NCI-H524 (cell line): ENCODE data around the gene ZBTB20.
A peak's percentile ranks its signal among the peaks of the same experiment; 100 is the strongest.

ENCODE experiments used
- DNase-seq, 2 experiments: peaks; one replicate each; lab custom pipeline; 2025; lab: John Stamatoyannopoulos, UW

Gene ZBTB20

DNA sequence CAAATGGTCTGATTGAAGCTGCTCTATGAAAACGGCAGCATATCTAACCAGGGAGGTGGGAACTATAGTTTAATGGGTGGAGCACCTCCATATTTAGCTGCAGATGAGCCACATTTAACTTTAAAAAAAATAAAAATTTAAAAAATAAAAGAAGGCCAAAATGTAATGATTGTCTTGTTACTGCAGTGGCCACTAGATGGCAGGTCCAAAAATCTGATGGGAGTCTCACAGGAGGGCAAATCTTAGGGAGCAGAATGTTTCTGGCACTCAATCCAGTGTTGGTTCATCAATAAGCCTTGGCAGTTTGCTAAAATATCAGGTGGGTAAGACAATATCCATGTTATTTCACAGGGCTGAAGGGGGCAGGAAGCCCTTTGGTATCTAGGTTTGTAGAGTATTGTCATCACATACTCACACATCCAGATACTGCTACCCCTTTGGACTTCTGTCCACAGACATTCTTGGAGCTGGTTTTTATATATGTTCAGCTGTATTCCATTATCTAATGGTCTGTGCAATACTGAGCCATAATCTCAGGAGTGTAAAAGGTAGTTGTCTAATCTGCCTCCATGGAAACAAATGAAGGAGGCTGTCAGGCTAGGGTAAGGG, 619.9 kb downstream of the ZBTB20 start:
- no peak for DNase-seq

DNA sequence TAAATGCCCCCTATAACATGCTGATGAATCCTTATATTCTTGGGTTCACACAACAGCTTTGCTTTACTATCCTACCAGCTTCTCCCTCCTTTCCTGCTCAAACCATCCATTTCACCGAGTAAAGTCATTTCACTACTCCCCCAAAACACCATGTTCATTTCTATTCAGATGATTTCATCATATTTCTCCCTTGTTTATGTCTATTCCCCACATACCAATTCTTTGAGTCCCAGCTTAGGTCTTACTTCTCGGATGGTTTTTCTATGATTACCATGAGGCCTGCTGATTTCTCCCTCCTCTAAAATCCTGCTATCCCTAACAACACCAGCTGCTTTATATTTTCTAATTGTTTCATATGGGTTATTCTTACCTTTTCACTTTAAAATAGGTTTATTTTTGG, 621.8 kb downstream of the ZBTB20 start:
- no peak for DNase-seq

DNA sequence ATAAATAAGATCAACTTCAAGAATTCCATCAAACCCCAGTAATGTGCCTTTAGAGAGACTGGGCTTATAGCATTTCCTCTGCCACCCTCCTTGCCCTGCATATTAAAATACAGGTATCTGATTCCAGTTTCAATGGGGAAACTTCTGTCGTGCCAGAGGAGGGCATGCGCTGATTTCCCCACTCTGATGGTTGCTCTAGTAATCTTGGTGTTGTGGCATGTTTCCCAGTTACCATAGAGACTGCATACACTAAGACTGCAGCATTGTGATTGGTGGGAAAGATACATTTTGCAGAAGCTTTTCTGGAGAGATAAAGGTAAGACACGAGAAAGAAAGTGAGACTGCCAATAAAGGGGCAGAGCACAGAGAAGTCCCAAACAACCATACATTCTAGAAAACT, 627.7 kb downstream of the ZBTB20 start:
- peak in 1 of 2 experiments; percentile 23 for DNase-seq

DNA sequence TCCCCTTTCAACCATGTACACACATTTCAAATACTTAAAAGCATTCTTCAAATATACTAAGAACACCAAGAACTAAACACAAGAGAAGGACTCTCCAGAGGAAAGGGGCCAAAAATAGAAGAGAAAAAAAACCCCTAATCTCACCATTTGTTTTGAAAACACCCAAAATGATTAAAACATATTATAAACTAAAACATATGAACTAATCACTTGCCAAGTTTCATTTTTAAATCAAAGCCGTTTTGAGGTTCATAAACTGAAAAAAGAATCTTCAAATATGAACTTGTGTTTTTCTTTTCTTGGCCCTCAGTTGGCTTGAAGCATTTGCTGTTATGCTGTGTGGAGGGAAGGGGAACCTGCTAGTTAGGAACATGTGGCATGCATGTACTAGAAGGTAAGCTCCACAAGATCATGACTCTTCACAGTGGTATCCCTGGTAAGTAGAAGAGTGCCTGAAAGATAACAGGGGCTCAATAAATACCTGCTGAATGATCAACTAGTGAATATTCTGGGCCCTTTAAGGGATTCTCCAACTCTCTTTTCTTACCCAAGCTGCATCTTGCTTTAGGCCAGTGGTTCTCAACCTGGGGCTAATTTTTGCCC, 628.8 kb downstream of the ZBTB20 start:
- DNase-seq = no peak

DNA sequence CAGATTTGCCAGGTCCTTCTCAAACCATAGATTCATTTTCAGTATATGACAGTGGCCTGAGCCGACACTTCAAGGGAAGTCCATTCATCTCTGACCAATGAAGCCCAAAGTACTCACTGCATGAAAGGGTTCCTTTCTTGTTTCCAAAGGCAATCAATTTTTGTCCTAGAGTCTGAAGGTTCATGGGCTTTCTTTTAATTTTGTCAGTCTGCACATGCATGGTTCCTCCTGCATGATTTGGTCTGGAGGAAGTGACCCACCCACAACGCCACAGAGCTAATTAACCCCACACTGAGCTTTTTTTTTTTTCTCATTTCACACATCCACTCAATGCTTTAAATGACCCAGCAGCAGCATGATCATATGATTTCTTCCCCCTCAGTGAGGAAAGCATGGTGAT, 636.9 kb downstream of the ZBTB20 start:
- DNase-seq = no peak

DNA sequence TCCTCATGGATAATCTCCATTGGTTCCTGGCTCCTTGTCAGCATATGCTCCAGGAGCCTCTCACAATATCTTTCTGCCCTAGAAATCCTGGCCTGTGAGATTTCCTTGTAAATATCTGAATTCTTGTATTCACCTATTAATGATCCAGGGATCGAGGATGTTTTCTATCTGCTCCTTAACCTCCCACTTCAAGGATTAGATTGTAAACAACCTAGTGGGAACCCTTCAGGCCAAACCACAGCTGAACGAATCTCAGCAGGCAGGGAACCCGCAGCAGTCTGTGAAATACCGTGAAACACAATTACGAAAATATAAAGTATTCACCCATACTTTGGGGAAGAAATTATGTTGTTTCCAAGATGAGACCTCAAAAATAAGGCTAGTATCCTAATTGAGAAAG, 637.3 kb downstream of the ZBTB20 start:
- DNase-seq = no peak

DNA sequence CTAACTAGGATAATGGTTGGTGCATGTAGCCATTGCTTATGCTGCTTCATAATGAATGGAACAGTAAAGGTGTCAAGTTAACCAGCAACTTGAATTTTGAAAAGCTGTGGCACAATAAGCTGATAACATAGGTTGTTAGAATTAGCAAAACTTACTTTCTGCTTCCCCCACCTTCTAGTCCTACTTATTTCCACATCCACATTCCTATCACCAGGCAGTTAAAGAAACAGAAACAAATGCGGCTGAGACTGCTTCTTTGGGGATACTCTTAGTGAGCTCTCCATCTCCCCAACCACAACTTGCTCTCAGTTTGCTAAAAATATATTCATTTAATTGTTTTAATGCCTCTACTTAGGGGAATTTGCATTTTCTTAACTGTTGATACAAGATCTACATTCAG, 638.1 kb downstream of the ZBTB20 start:
- no peak for DNase-seq

DNA sequence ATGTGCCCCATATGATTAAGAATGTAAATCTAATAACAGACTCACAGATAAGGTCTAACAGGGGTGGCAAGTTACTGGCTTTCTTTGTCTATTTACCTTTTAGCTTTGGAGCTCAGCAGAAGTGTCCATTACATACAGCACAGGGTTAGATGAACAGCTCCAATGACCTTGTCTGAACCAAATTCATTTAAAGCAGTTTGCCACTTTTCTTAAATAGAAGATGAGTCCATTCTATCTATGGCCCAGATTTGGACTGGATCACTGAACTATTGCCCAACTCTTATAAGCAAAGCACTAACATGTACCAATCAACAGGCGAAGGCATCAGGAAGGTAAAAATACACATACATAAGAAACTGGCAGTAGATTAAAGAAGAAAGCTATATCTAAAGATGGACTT, 638.9 kb downstream of the ZBTB20 start:
- no peak for DNase-seq

DNA sequence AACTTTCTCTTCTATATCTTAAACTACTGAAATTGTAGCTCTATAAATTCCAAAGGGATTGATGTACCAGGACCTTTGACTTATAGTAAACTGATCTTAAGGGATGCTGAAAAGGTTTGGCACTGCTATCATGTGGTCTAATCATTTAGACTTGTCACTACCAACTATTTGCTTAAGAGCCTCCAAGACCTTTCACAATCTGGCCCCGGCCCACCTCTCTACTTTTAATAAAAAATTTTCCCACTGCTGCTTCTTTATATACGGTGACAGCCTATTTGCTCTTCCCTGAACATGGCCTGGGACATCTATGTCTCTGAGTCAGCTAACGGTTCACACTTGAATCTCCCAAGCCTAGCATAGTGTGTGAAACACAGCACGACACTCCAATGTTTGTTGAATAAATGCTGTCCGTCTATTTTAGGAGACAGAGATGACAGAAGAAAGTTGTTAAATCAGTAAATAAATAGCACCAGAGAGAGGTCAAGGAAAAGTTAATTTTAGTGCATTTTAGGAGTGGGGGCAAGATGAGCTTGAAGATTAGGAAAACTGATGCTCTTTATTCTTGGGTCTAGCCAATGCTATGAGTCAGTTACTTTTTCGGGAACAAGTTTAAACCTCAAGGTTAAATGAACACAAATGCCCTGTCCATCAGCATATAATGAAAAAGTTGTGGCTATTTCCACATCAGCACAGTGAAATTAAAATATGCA, 640.3 kb downstream of the ZBTB20 start:
- no peak for DNase-seq

DNA sequence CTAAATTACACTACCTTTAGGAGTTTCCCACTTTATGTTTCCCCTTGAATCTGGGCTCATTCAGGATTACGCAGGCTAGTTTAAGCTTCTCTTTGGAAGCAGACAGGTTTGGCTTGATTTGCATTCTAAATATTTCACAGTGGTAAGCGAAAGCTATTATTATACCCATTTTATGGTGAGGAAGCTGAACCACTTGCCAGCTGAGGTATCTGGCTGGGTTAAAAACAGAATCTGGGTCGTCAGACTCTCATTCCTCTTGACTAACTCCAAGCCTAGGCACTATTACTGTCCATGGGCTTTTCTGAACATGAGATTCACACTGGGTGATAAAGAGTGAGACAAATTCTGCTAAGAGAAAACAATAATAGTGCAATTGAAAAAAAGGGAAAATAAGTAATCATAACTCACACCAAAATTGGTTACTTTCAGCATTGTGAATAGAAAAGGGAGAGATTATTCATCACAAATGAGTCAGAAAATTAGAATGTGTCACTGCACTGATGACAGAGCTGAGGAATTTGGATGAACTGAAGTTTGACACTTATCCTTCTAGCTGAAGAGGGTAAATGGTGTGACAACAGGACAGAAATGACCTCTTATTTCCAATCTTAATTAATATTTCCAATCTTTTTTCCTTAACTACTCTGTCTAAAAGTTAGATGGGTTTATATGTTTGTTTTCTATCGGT, 642.0 kb downstream of the ZBTB20 start:
- no peak for DNase-seq

DNA sequence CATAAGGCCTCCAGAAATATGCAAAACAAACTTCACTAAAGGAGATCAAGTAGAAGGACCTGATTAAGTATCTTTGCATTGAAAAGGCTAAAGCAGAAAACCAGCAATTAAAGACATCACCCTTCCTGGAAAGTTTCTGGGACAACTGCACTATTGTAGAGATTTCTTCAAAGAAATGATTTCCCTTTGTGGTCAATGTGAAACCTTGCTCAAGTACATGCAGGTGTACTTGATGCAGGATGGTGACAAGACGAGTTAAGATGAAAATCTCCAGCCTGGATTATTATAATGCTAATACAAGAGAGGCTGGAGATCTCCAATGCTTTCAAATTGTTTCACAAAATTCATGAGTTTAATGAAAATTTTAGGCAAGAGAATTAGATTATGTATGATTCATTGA, 644.9 kb downstream of the ZBTB20 start:
- no peak for DNase-seq

DNA sequence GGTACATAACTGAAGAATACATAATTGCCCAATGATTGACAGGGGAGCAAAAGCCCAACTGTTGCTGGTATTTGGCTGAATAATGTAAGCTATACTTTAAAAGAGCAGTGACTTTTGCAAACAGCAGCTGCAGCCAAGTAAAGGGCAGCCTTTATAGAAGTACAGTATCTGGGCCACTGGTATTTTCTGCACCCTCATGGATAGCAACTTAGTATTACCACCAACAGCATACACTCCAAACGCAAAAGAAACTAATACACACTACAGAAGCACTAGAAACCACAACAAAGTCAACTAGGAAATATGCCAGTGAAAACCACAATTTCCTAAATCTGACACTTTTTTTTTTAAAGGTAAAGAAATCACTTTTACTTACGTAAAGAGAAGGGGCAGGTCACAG, 647.1 kb downstream of the ZBTB20 start:
- DNase-seq = no peak

DNA sequence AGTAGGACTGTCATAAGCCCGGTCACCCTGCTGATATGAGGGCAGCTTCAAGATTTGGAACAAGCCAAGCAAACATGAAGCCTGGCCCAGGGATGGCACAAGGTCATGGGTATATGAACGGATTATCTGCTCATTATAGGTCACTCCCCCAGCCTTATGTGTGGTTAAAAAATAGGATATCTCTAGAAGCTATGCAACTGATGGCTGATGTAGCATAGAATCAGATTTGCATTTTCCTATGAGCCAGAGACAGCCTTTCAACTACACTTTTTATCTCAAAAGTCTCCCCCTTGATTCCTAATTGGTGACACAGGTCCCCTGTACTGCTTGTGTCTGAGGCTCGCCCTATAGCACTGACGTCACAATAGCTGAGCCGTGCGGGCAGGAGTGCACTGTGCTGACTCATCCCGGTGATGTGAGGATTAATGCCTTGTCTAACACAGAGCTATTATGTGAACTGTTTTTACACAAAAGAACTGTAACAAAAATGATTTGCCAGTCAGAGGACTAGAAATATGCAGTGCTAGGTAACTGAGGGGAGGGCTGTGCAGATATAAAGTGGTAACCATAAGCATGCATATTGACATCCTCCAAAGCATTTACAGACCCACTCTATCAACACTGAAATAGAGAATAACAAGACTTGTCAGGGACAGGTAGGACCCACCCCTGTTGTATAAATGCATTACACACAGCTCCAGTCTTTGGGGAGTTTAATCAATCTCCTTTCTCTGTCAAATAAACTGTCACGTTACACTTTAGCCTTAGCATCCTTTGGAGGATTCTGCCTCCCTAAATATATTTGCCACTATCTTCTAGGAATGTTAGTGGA, 648.3 kb downstream of the ZBTB20 start:
- DNase-seq = no peak

DNA sequence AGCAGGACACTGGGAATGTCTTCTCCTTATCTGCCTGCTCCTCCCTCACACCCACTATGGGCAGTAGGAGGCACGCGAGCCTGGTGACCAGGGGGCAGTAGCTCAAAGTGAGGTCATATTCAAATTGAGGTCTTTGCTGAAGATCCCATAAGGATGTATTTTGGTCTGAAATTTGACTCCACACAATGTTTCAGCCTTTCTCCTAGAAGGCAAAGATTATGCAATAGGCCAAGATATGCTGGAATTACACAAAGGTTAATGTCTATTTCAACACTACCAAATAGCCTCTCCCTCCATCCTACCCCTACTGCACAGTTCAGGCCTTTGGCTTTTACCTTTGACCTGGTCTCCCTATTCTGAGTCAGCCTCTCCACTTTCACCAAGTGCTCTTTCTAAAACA, 650.2 kb downstream of the ZBTB20 start:
- no peak for DNase-seq

DNA sequence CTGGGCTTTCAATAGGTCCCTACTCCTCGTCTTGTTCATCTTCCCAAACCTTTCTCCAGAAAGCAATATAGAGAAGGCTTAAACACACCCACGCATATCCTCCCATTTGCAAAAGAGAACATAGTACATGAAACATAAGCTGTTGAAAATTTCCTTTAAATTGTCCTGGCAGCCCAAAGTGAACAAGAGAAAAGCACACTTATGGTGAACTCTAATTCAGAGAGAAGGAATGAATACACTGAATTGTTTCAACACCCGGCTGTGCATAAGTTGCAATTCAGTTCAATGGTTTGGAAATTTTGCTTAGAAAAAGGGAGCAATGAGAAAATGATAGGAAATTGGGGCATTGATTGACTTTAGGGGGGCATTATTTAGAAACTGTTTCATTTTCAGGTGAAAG, 650.6 kb downstream of the ZBTB20 start:
- no peak for DNase-seq

DNA sequence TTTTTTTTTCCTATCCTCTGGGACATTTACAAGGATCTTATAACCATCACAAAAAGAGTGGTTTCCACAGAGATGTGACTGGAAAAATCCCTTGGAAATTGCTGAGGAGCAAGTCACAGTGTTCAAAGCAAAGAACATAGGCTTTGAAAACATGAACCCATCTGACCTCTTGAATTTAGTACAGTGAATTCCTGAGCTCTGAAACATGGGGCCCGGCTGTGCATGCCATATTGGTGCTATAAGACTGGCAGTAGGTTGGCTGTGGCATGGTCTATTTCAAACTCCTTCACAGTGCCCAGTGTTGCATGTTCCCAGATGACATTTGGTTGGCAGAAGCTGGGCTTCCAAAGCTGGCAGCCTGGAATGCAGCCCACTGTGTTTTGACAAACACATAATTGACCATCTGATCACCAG, 651.1 kb downstream of the ZBTB20 start:
- DNase-seq = no peak

DNA sequence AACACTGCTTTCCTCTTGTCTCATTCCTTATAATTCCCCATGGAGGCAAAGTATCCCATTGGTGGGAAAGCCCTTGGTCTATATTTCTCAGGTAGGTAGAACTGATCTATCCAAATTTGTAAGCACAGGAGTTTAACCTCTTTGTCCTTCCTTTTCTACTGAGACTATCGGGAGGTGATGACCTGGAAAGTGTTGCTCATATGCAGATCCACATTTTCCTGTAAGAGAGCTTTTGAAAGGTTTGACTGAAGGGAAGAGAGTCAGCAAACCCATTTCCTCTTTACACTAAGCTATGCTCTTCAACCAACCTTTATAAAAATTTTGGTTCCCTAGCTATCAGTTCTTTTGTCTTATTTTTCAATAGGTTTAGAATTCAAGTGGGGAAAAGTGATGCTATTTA, 652.6 kb downstream of the ZBTB20 start:
- DNase-seq = no peak

DNA sequence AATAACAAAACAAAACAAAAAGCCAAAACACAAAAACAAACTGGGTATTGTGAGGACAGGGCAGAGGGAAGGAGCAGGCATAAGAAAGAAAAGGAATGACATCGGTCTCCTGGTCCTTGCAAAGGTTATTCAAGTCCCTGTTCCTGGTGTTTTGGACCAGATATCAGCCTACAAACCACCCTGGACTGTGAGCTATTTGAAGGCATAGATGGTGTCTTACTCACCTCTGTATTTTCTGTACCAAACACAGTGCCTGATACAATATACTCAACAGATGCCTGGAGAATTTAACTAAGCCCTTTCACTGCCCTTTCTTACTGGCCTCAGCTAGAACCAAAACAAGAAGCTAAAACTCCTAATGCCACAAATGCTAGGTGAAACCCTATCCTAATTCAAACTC, 656.3 kb downstream of the ZBTB20 start:
- no peak for DNase-seq

DNA sequence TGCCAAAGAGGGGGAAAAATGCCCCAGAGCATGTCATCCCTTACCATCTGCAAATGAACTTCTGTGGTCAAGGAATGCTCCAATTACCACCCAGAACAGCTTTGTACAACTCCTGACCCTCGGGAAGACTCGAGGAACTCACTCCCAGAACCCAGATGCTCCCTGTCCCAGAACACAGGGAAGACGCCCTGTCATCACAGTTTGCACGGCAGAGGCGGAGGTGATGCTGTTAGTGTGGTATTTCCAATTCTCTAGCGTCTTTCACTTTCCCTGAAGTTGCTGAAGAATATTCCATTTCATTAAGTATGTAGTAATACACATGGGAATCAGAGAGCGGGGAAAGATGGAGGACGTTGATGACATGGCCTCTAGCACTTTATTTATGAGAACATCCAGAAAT, 659.6 kb downstream of the ZBTB20 start:
- DNase-seq = no peak

DNA sequence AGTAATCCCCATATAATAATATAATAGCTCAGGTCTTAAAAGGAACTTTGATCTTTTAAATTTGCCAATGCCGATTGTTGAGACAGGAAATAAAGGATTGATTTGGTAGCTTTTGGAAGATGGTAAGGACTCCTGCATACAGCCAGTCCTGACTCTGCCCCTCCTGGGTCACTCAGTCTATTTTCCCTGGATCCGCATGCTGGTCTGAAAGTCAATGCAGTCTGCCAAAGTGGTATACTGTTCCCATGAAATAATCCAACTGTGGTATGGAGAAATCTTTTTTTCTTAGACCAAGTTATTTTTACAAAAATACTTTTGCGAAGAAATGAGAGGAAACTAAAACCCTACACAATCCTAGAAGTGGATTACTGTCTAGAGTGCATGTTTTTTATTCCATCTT, 662.2 kb downstream of the ZBTB20 start:
- DNase-seq = no peak

DNA sequence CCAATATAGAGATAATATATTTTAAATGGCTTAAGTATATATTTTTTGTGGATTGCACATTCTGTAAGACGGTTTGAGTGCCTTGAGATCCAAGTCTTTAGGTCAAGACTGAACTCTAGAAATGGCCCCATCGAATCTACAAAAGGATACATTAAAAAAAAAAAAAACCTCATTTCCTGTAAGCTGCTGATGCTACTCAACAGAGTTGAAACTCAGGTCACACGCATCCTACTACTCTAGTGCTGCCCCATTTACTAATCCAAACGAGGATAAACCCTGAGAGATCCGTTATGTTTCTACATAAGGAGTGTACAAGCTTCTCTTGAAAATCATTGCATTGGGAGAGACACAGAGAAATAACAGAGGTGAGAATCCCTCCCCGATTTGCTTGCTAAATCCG, 666.0 kb downstream of the ZBTB20 start:
- no peak for DNase-seq

DNA sequence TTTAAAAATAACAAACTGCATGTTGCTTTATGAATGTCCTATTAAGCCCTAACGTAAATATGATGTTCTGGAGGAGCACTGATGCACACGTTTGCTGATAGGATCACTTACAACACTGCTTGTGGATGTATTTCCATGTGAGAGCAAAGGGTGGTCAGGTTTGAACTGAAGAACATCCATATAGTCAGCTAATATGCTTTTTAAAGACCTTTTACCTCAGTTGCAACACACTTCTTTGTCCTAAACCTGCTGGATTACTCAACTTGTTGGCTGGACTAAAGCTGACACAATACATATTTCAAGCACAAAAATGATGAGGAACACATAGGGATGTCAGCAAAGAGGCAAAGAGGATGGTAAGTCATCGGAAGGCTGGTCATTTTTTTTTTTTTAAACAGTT, 666.6 kb downstream of the ZBTB20 start:
- DNase-seq = no peak
